Esophagus (tissue), 2 donors: ENCODE data around the gene AP1B1. TPM values are rescaled to one million over a fixed set of nuclear protein-coding genes. Genes with fewer than 3 reads are reported as not detected.

Experiments
- polyA plus RNA-seq, 2 donors: library from polyadenylated mRNA; stranded (reverse); fragments of 200-250 nt; gene quantifications; one replicate each; pipeline ENCODE4 v1.2.3, GENCODE V29; 2013
- donor health status: healthy with polysubstance abuse.
- donor health status: Bipolar disorder and iron deficiency.

Gene AP1B1
- polyA plus RNA-seq, 2 donors, result 32.0 to 44.6 TPM

Other genes with a start within 250 kb of the AP1B1 start
- under 1 TPM; 0.22 to 0.54 TPM for gene EMID1, start 182.7 kb downstream of the AP1B1 start, polyA plus RNA-seq
- 10 to 100 TPM; 15.1 to 20.9 TPM for gene RHBDD3, start 120.6 kb downstream of the AP1B1 start, polyA plus RNA-seq
- 100 to 1,000 TPM; 103 to 138 TPM for gene EWSR1, start 120.3 kb downstream of the AP1B1 start, polyA plus RNA-seq
- 10 to 100 TPM; 24.3 to 25.2 TPM for gene GAS2L1, start 81.9 kb downstream of the AP1B1 start, polyA plus RNA-seq
- 1 to 10 TPM in 1 of 2 donors, under 1 TPM in 1; 0.48 to 1.0 TPM for gene RASL10A, start 72.9 kb downstream of the AP1B1 start, polyA plus RNA-seq
- under 1 TPM in 1 of 2 donors, not detected in 1; 0.04 TPM for gene RFPL1, start 50.0 kb upstream of the AP1B1 start, polyA plus RNA-seq
- gene NEFH, start 91.6 kb upstream of the AP1B1 start, polyA plus RNA-seq, result under 1 TPM; 0.16 to 0.42 TPM
- 10 to 100 TPM; 11.7 to 15.5 TPM for gene THOC5, start 165.2 kb upstream of the AP1B1 start, polyA plus RNA-seq
- gene NIPSNAP1, start 192.5 kb upstream of the AP1B1 start, polyA plus RNA-seq, result 10 to 100 TPM; 20.2 to 21.5 TPM
- 1 to 10 TPM; 7.5 to 8.3 TPM for gene NF2, start 215.1 kb upstream of the AP1B1 start, polyA plus RNA-seq